GM19023 (cell line): ENCODE measurements around the gene GPS1.

Source experiments
- ATAC-seq: cut with Tn5 transposase; IDR thresholded peaks from one replicate; pipeline ENCODE4 v1.9.1; 2021; ENCODE audit warnings: mild to moderate bottlenecking, moderate library complexity; ENCODE audit not compliant: unreplicated experiment

Gene GPS1

DNA sequence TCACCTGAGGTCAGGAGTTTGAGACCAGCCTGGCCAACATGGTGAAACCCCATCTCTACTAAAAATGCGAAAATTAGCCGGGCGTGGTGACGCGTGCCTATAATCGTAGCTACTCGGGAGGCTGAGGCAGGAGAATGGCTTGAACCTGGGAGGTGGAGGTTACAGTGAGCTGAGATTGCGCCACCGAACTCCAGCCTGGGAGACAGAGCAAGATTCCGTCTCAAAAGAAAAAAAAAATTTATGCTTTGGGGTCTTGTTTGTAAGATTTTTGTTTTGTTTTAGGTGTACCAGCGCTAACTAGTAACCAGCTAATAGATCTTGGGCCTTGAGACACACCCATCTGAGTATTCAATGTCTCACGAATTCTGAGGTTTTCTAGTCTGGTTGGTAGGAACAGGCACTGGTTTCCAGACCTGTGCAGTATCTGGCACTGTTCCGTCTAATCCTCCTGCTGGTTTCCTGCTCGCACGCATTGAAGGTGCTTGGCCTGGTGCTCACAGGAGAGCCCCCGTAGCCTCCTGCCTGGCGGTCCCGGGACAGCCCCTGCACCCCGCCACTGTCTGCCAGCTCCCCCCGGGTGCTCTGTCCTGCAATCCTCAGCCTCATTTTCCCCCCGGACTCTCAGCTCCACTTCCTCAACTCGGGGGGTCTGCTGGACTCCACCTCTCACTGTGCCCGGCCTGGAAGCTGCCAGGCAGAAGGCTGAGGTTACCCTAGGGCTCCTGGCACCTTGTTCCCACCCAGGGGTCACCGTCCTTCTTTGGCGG lies 24.5 kb downstream of the GPS1 start:
- no peak for ATAC-seq

DNA sequence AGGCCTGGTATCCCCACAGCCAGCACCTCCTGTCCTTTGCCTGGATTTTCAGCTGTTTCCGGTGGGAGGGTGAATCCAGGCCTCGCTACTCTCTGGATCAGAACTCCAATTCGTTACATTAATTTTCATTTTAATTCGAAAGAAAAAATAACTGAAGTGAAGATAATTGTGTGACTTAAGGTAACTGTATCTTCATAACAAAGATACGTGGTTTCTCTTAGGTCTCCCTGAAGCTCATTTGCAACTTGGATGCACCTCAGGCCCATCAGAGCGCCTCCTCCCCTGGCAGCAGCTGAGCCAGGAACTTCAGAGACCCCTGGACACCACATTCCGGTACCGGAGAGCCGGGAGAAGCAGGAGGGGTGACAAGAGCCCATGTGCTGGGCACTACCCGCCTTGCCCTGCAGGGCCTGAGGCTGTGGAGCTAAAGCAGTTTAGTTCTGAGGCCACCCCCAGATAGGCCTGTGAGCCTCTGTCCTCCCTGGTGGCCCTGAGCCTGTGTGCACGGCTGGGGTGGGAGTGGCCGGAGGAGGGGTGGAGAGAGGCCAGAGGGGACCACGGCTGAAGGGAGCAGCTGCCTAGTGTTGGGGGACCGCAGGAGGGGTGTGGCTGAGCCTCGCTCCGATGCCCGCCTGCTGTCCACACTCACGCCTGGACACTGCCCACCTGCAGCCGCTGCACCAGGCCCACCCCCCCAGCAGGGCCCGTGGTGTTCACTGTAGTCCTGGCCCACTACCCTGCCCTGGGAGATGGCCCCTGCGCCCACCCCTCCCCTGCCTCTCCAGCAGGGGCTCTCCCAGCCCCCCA lies 25.3 kb downstream of the GPS1 start:
- ATAC-seq, result no peak

DNA sequence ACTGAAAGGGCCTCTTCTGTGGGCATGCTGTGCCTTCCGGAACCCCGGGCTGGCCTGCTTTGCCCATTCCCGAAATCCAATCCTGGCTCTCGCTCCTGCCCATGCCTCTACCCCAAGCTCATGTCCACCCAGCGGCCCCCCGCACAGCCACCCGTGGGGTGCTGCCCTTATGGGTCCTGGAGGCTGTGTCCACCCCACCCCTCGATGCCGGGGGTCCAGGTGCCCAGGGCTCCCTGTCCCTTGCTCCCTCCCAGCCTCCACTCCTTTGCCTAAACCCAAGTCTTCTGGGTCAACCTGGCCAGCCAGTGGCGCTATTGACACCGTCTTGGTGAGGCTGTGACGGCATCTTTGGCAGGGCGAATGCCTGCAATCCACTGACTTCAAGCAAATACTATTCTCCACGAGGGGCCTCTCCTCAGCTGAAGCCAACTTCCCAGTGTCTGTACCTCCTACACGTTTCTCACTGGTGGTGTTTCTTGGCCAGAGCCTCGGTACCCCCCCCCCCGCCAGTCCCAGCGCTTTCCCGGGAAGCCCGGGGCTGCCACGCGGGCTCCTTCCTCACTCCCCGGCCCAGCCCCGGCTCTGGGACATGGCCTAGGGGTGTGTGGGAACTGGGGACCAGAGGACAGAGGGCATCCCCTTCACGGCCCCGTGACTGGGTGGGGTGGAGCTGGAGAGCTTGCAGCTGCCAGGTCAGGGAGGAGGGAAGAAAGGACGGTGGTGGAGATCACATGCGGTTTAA lies 26.1 kb downstream of the GPS1 start:
- ATAC-seq, result no peak

DNA sequence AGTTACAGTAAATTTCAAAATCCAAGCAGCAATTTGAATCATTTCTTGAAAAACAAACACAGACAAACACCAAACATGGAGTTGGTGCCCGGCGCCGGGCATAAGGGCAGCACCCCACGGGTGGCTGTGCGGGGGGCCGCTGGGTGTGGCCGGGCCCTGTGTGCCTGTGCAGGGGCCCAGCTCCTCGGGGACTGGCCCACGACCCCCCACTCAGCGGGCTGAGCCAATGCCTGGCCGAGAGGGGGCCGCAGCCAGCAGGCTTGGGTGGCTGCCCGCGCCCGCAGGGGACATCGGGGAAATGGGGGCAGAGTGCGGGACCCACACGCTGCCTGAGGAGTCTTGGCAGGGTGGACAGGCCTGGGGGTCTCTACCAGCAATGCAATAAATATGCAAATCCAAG lies 26.7 kb downstream of the GPS1 start:
- no peak for ATAC-seq

DNA sequence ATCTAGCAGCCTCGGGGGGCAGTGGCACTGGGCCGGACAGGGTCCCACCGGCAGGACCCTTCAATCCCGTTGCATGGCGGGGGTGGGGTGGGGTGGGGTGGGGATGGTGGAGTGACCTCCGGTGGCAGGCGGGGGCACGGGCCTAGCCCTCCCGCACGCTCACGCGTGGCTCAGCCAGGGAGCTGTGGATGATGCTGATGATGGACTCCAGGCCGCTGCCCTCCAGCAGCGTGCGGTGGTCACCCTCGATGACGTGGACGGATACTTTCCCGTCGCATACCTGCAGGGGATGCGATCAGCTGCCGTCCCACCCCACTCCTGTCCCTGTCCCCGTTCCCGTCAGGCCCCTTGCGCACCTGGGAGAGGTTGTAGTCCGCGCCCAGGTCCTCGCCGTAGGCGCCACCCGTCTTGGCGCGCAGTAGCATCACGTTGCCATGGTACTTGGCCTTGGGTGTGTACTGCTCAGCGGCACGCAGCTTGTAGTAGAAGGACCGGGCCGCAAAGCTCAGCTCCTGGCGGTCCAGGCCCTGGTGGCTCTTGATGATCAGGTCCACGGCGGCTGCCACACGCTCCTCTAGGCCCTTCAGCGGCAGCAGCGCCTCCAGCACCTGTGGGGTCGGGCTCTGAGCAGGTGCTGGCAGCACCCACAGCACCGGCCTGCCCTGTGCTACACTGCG lies 27.4 kb downstream of the GPS1 start:
- no peak for ATAC-seq

DNA sequence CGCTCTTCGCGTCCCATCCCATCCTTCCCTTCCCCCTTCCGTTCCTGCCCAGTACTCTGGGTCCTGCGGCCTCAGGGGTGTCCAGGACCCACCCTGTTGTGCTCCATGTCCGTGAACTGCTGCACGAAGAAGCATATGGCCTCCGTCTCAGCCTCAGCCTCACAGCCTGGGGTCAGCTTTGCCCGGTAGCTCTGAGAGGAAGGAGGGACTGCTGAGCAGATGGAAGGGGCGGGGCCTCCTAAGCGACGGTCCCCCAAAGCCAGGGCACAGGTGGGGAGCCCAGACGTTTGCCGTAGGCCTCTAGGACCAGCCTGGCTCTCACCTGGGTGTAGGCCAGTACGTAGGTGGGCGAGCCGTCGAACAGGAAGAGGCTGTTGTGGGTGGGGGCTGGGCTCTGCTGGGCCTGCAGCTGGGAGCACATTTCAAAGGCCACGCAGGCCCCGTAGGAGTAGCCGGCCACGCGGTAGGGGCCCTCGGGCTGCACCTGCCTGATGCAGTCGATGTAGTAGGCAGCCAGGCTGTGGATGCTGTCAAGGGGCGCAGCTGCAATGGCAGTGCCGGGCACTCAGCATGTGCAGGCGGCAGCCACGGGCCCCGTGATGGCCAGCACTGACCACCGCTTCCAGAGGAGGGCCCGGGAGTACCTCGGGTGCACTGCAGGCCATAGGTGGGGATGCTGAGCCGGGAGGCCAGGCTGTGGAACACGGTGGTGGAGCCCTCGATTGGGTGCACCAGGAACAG lies 28.5 kb downstream of the GPS1 start:
- ATAC-seq, result no peak

DNA sequence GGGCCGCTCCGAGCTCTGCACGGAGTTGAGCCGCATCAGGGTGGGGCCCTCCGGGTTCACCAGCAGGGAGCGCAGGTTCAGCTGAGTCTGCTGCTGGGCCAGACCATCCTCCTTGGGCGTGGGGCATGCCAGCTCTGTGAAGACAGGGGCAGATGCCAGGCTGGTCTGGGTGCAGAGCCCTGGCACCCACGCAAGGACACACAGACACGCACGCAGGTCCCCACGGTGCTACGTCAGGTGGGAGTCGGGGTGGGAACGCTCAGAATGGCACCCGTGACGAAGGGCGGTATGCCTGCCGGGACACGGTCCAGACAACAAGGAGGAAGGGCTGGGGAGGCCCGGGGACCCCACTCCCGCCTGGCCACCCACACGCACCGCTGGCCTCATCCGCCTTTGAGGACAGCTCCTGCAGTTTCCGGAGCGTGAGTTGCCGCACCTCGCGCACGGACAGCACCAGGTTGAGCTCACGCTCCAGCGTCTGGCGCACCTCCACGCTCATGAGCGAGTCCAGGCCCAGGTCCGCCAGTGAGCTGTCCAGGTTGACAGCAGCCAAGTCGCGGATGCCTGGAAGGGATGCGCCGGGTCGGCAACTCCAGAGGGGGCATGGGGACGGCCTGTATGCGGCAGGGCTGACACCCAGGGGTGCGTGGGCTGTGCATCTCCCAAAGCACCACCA lies 29.2 kb downstream of the GPS1 start:
- no peak for ATAC-seq

DNA sequence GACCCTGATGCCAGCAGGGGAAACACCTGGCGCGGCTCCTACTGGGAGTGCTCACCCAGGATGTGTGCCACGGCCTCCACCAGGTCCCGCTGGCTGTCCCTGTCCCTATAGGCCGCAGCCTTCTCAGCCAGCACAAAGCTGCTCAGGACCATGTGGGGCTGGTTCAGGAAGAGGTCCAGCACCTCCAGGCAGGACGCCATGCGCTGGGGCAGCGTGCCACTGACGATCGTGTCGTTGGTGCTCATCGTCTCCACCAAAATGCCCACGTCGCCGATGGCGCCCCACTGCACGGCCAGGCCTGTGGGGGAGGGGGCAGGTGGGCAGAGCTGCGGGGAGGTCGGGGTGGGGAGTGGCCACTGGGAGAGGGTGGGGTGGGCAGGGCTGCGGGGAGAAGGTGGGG lies 29.8 kb downstream of the GPS1 start:
- ATAC-seq, result no peak

DNA sequence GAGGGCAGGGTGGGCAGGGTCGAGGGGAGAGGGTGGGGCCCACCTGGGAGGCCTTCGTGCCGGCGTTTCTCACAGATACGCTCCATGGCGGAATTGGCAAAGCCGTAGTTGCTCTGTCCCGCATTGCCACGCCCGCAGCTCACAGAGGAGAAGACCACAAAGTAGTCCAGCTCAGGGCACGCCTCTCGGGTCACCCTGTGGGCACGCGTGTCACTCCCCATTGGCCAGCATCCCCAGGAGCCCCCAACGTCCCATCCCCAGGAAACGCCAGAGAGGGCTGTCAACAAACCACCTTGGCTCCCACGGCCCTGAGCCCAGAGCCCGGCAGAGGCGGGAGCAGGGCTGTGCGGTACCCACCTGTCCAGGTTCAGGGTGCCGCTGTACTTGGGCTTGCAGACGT lies 30.3 kb downstream of the GPS1 start:
- ATAC-seq, result no peak

DNA sequence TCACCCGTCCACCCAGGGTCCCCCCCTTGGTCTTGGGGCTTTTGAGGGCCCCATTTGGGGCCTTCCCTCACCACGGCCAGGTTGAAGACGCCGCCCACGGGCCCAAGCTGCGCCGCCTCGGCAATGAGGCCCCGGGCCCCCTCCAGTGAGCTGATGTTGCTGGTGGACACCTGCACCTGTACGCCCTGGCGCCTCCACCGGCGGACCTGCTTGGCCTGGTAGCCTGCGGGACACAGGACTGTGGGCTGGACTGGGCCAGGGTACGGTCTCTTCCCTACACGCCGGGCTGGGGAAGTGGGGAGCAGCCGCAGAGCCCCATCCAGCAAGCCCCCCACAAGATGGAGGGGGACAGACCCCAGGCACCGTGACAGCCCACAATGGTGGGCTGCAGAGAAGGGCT lies 30.8 kb downstream of the GPS1 start:
- no peak for ATAC-seq

DNA sequence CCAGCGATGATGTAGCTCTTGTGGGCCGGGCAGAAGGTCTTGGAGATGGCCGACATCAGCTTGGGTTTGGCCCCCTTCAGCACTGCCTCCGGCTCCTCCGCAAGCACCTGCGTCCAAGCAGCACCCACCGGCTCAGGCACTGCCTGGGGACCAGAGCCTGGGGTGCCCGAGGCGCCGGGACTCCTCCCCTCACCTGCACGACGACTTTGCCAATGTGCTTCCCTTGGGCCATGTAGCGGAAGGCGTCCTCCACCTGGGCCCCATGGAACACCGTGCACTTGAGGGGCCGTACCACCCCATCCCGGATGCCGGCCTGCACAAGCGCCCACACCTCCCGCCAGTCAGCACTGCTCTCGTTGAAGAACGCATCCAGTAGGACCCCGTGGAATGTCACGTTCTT lies 31.3 kb downstream of the GPS1 start:
- ATAC-seq, result no peak

DNA sequence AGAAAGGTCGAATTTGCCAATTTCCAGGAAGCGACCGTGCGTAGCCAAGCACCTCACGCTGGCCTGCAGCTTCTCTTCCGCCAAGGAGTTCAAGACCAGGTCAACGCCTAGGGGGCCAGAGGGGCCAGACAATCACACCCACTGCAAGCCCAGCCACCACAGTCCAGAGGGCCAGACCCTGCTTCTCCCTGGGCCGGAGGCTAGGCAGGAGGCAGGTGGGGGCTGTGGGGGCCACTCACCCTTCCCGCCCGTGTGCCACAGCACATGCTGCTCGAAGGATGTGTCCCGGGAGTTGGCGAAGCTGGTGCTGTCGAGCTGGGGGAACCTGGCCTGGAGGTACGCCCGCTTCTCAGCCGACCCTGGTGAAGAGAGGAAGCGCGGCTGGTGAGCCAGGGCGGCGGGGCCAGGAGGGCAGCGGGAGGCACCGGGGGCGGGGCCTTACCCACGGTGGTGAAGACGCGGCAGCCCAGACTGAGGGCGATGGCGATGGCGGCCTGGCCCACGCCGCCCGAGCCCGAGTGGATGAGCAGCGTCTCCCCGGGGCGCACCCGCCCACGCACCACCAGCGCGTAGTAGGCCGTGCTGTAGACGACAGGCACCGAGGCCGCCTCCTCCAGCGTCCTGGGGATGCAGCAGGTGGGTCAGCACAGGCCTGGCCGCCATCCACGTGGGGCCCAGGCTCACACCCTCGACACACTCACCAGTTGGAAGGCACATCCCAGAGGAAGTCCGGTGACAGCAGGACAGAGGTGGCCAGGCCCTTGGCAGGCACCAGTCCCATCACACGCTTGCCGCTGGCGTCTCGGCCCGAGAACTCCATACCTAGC lies 32.0 kb downstream of the GPS1 start:
- no peak for ATAC-seq

DNA sequence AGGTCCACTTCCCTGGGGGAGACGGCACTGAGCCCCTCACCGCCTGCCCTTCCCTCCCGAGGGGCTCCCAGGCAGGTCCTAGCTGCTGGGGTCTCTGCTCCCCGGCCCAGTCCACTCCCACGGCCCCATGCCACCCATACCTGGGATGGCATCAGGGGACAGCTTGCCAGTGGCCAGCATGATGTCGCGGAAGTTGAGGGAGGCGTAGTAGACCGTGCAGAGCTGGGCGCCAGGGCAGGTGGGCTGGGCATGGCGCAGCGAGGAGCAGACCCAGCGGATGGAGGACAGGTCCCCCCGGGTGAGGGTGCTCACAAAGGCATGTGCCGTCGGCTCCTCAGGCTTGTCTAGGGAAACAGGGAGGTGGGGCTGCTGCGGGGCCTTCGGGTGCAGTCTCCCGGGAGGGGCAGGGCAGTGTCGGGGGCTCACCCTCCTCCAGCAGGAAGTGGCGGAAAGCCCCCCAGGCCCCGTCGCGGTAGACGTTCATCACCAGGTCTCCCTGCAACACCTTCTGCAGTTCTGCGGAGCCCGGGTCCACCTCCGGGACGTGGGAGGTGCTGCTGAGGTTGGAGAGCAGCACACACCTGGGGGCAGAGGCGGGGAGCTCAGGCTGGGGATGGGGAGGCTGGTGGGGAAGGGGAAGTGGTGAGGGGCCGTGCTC lies 32.8 kb downstream of the GPS1 start:
- ATAC-seq, result no peak

DNA sequence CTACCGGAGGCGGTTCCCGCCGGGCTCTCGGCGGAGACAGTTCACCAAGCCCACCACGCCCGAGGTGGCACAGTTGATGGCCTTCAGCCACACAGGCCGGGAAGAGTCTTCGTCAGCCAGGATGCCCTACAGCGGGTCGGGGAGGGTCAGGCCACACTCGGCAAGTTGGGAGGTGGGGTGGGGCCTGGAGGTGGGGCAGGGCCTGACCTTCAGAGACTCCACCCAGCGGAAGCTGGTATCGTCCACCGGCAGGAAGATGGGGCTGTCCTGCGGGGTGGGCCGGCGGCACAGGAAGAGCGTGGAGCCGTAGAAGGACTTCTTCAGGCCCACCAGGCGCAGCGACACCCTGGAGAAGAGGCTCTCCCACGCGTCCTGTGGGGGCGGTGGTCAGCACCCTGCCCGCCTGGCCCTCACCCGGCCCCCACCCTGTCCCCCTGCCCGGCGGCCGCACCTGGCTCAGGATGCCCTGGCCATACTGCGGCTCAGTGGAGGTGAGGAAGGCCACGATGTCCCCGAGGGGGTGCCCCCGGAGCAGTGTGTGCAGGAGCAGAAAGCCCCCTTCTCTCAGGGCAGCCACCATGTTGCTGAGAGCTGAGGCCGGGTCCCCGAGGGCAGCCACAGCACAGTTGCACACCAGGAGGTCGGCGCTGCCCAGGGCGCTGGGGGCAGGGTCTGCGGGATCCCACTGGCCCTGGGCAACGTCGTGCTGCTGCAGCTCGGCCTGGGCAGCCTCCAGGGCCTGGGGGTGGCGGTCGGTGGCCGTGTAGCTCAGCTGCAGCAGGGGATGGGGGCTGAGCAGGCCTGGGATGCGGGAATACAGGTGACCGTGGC lies 33.5 kb downstream of the GPS1 start:
- ATAC-seq, result no peak

DNA sequence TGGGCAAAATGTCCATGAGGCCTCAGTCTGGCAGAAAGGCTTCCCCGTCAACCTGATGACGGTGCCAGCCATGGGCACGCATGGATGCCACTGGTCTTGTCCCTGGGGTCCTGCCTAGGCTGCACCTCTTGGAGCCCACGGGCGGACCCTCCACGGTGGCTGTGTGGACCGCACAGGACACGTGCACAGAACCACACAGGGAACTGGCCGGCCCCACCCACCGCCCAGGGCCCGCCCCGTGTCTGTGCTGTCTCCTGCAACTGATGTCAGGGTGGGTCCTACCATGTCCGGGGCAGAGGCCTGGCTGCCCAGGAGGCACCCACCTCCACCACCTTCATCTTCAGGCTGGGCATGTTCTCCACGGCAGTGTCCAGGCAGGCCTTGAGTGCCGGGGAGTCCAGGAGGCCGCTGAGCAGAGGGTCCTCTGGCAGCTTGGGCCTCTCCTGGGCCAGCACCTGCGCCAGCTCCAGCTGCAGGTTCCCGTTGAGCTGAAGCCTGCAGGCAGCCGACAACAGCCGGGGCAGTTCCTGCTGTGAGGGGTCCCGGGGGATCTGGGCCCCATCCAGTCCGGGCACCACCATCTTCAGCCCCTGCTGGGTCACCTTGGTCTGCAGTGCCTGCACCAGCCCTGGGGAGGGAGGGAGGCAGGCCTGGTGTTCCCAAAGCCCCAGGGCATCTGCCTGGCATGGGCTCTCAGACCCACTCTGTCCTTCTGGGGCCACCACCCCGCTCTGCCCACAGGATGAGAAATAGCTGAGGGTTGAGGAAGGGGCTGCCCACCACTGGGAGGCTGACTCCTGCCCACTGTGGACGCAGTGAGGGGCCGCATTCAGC lies 34.5 kb downstream of the GPS1 start:
- no peak for ATAC-seq

DNA sequence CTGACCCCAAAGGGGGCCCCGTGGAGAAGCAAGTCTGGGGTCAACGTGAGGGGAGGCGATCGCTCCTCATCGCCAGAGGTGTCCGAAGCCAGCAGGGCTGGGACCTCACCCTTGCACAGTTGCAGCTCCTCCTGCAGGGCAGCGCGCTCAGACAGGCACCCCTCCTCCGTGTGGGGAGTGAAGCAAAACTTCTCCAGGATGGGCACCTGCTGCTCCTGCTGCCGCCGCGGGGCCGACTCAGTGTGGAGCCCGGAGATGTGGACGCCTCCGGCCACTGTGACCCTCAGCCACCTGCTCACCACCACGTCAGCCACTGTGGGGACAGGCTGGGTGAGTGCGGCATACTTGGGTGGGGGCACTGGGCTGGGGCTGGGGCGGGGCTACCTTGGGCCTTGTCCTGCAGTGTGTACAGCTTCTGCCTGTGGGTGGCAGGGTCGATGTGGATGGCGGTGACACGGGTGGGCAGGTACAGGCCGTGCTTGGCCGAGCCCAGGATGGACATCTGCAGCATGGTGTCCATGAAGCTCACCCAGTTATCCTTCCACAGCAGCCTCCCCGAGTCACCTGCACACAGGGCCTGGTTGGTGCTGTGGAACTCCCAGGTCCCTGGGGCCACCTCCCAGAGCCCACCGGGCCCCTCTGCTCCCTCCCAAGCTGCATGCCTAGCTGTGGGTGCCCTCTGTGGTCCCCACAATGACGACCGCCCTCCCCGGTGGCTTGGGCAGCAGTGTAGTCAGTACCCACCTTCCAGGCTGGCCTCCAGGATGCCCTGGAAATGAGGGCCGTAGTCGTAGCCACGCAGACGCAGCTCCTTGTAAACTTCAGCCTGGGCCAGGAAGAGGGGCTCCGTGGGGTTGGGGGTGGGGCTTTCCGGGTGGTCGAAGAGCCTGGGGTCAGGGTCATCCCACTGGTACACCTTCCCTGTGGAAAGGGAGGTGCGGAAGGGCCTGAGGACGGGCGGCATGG lies 35.5 kb downstream of the GPS1 start:
- no peak for ATAC-seq
